Lung (tissue), 12 donors: ENCODE results near the gene FAM131A. TPM values are rescaled to one million over a fixed set of nuclear protein-coding genes. Genes with fewer than 3 reads are reported as not detected.

Experiments used
- ATAC-seq: fragments of 200-7000 bp; cut with Tn5 transposase; one replicate; pipeline ENCODE4 v1.9.1; 2020; ENCODE audit warnings: moderate number of reproducible peaks; ENCODE audit not compliant: insufficient read depth, low FRiP score
- DNase-seq, 3 donors: peaks; one replicate each; pipeline ENCODE4 v3.0.0-alpha.2; 2013 to 2017
- H3K27ac ChIP-seq, 2 donors: one replicate each; pipeline ENCODE4 v1.5.1; 2013; ENCODE audit warnings: mild to moderate bottlenecking in 2 of 2, moderate library complexity in 2 of 2, control low read depth in 1 of 2, inconsistent platforms in 1 of 2, low read depth in 1 of 2, low read length in 1 of 2
- H3K27me3 ChIP-seq, 3 donors: one replicate each; pipeline ENCODE4 v1.5.1; 2013; ENCODE audit warnings: low read length in 2 of 3; ENCODE audit not compliant: control insufficient read depth in 3 of 3, insufficient read depth in 3 of 3
- H3K36me3 ChIP-seq, 4 donors: one replicate each; pipeline ENCODE4 v1.5.1; 2013; ENCODE audit warnings: low read length in 4 of 4, mild to moderate bottlenecking in 1 of 4, moderate library complexity in 1 of 4; ENCODE audit not compliant: control insufficient read depth in 4 of 4, insufficient read depth in 4 of 4
- H3K4me1 ChIP-seq, 5 donors: one replicate each; pipeline ENCODE4 v1.5.1; 2013; ENCODE audit warnings: low read length in 5 of 5, mild to moderate bottlenecking in 2 of 5, moderate library complexity in 1 of 5; ENCODE audit not compliant: control insufficient read depth in 5 of 5, insufficient read depth in 5 of 5
- H3K4me3 ChIP-seq: one replicate; pipeline ENCODE4 v1.5.1; 2013; ENCODE audit warnings: mild to moderate bottlenecking, control low read depth, moderate library complexity
- H3K9ac ChIP-seq, 2 donors: one replicate each; pipeline ENCODE4 v1.5.1; 2013; ENCODE audit warnings: low read length in 2 of 2, control low read depth in 1 of 2; ENCODE audit not compliant: insufficient read depth in 1 of 2
- H3K9me3 ChIP-seq, 4 donors: one replicate each; pipeline ENCODE4 v1.5.1; 2013; ENCODE audit warnings: low read length in 3 of 4, mild to moderate bottlenecking in 1 of 4, moderate library complexity in 1 of 4; ENCODE audit not compliant: control insufficient read depth in 4 of 4, insufficient read depth in 3 of 4
- WGBS, 2 donors: extraction: QIAGEN DNeasy Blood & Tissue Kit; methylation state at CpG; one replicate each; pipeline ENCODE4 v1.1.7; 2013; 5-methylcytosine and 5-hydroxymethylcytosine counted together
- polyA plus RNA-seq, 2 donors: library from polyadenylated mRNA; stranded (reverse); fragments of 200-250 nt; gene quantifications; one replicate each; pipeline ENCODE4 v1.2.1, GENCODE V29; 2013
- total RNA-seq, 2 donors: library from RNA; depleted of rRNA in 1 of 2; stranded (reverse); fragments of >200 nt in 1 of 2; gene quantifications; one replicate each; pipeline ENCODE4 v1.2.1, GENCODE V29; 2014 to 2021
- TF ChIP-seq, protein P1 (sequence below): IDR thresholded peaks from 2 replicates; pipeline ENCODE4 v1.5.1; 2012; ENCODE audit warnings: mild to moderate bottlenecking; ENCODE audit errors: control extremely low read depth, extremely low read depth
- donor health status: control.
- donor health status: control.
- donor health status: Bipolar disorder and iron deficiency.
- donor health status: healthy.
- donor health status: DM: yes; HTN: yes; CAD: no.

FAM131A gene
- total and polyA plus RNA-seq, 4 donors = 12.9 to 21.4 (median 15.7) TPM

GRCh38 chr3:184332370-184333090 lies 4.9 kb upstream of the FAM131A start:
- peak overlapping the region; percentile 65 to 67 for H3K27ac ChIP-seq
- no peaks in the 10 kb centered on the region for H3K9me3 ChIP-seq
- no peak overlapping the region for H3K4me3 ChIP-seq
- no peak overlapping the region for H3K9ac ChIP-seq
- TF ChIP-seq, protein P1, sequence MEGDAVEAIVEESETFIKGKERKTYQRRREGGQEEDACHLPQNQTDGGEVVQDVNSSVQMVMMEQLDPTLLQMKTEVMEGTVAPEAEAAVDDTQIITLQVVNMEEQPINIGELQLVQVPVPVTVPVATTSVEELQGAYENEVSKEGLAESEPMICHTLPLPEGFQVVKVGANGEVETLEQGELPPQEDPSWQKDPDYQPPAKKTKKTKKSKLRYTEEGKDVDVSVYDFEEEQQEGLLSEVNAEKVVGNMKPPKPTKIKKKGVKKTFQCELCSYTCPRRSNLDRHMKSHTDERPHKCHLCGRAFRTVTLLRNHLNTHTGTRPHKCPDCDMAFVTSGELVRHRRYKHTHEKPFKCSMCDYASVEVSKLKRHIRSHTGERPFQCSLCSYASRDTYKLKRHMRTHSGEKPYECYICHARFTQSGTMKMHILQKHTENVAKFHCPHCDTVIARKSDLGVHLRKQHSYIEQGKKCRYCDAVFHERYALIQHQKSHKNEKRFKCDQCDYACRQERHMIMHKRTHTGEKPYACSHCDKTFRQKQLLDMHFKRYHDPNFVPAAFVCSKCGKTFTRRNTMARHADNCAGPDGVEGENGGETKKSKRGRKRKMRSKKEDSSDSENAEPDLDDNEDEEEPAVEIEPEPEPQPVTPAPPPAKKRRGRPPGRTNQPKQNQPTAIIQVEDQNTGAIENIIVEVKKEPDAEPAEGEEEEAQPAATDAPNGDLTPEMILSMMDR = no peak
- no peaks in the 10 kb centered on the region for H3K27me3 ChIP-seq
- DNase-seq (no peak), ATAC-seq (no peak)
- WGBS, 2 donors = 64 to 66% methylated on average over 10 of the region's 10 CpGs
- H3K4me1 ChIP-seq = peaks cover 0 to 15% (median 14%) of the 10 kb centered on the region in 5 donors
- peaks cover 30 to 56% (median 46%) of the 10 kb centered on the region in 4 donors for H3K36me3 ChIP-seq

DNA sequence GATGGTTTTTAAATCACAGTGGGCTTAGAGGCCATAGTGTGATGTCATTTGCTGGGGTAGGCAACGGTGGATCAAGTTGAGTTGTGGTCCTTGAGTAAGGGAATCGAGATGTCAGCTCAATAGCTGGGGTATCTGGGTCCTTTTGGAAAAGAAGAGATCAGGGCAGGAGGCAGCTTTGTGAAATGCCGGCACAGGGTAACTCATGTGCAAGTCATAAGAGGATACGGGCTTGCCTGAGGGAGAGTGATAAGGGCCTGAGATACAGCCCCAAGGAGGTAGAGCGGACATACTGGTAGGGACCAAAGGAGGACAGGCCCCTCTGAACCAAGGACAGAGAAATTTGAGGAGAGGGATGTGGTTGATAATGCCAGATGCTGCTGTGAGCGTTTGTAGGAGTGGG lies 4.2 kb upstream of the FAM131A start:
- 88 to 92% methylated on average over 6 of the region's 6 CpGs for WGBS, 2 donors
- H3K4me3 ChIP-seq = no peak overlapping the region
- peak overlapping the region in 1 of 2 donors; percentile 35 for H3K27ac ChIP-seq
- H3K36me3 ChIP-seq = peaks cover 26 to 49% (median 41%) of the 10 kb centered on the region in 4 donors
- H3K27me3 ChIP-seq = no peaks in the 10 kb centered on the region
- H3K9me3 ChIP-seq = no peaks in the 10 kb centered on the region
- H3K4me1 ChIP-seq = peaks cover under 1 to 20% (median 17%) of the 10 kb centered on the region in 5 donors
- ATAC-seq (no peak), DNase-seq (no peak)
- no peak overlapping the region for H3K9ac ChIP-seq
- TF ChIP-seq, protein P1 = no peak

DNA sequence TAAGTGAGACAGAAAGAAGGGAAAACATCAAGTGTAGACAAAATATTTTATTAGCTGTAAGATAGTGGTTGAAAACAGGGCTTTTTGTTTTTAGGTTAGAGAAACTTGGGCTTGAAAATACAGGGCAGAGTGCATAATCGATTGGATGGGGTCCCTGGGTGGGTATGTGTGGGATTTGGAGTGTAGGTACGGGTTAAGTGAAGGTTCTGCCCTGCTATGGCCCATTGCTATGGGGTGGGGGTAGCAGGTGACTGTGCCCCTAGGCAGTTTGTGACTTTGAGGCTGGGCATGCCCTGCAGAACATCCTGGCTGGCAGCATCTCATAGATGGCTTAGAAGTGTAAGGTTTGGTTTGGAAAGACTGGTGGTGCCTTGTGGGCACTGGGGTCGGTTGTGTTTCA lies 3.7 kb upstream of the FAM131A start:
- DNase-seq = no peak
- peak overlapping the region in 1 of 2 donors; percentile 0 for H3K27ac ChIP-seq
- no peak for ATAC-seq
- no peak overlapping the region for H3K9ac ChIP-seq
- TF ChIP-seq, protein P1 = no peak
- H3K27me3 ChIP-seq = no peaks in the 10 kb centered on the region
- H3K9me3 ChIP-seq = no peaks in the 10 kb centered on the region
- no peak overlapping the region for H3K4me3 ChIP-seq
- H3K36me3 ChIP-seq = peaks cover 21 to 44% (median 36%) of the 10 kb centered on the region in 4 donors
- 86 to 87% methylated on average over 3 of the region's 3 CpGs for WGBS, 2 donors
- H3K4me1 ChIP-seq = peaks cover 3 to 25% (median 17%) of the 10 kb centered on the region in 5 donors
